HG03432 (cell line): ENCODE results near the gene GAL3ST1.

Source experiments
- ATAC-seq: cut with Tn5 transposase; IDR thresholded peaks from one replicate; pipeline ENCODE4 v1.9.1; 2021; ENCODE audit warnings: mild to moderate bottlenecking, moderate library complexity; ENCODE audit not compliant: unreplicated experiment

Gene GAL3ST1

GRCh38 chr22:30537083-30537731 lies 37.3 kb downstream of the GAL3ST1 start:
- ATAC-seq = no peak

DNA sequence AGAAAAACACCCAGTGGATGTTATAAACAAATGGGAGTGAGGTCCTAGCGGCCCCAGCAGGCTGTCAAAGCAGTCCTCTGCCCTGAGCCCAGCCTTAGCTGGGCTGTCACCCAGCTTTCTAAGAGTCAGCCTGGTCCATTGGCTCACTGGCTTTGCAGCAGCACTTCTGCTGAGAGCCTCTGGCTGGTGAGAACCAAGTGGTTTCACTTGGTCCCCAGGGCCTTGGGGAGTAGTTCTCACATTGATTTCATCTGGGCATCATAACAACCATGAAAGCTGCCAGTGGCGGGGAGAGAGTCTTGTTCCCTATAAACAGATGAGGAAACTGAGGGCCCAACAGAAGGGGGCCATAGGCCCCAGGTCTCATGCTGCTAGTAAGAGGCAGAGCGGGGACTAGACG lies 39.3 kb downstream of the GAL3ST1 start:
- no peak for ATAC-seq

GRCh38 chr22:30531651-30532608 lies 42.5 kb downstream of the GAL3ST1 start:
- ATAC-seq = no peak

- no peak for ATAC-seq
Measured at GRCh38 chr22:30526656-30527055, 47.8 kb downstream of the GAL3ST1 start.

DNA sequence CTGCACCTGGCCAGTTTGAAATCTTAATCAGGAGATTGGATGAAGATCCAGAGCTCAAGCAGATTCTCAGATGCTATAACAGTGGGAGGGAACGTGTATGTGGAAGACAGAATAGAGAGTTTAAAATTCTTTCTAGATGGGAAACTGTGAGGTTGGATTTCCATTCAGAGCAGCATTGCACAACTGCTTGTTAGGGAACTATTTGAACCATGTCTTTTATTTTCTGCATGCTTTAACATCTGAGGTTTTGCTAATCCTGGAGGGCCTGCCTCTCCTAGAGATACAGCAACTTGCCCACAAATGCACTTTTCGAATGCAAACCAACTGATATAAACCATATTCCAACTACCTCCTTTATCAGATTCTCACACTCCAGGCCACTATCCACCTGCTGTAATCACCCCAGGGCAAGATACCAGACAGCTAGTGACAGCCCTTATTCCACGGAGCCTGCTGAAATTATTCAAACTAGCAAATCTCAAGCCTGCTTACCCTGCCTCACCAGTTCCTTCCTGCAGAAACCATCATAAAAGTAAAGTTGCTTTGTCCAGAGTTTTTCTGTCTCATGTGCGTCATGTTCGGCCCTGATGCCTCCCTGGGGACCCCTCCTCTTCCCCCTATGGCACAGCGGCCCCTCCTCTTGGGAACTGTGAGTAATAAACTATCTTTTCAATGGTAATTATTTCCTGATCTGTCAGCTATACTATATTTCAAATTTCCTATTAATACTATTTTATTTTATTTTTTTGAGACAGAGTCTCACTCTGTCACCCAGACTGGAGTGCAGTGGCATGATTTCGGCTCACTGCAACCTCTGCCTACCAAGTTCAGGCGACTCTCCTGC lies 50.6 kb downstream of the GAL3ST1 start:
- ATAC-seq = no peak

DNA sequence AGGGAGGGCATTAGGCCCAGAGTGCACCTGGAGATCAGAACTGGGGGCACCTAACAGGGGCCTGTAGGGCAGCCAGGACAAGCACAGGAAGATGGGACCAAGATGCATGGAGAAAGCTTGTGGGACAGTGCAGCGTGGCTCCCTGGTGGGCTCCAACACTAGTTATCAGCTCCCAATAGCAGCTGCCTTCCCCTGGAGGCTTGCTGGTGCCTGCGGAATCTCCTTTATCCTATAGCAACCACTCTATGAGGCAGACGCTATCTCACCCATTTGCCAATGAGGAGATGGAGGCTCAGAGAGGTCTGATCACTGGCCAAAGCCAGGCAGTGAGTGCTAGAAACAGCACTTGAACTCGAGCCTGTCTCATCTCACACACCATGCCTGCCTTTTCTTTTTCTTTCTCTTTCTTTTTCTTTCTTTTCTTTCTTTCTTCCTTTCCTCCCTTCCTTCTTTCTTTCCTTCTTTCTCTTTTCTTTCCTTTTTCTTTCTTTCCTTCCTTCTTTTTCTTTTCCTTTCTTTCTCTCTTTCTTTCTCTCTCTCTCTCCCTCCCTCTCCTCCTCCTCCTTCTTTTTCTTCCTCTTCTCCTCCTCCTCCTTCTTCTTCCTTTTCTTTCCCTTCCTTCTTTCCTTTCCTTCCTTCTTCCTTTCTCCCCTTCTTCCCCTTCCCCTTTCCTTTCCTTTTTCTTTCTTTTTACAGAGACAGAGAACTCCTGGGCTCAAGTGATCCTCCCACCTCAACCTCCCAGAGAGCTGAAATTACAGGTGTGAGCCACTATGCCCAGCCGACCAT lies 52.9 kb downstream of the GAL3ST1 start:
- no peak for ATAC-seq

GRCh38 chr22:30519842-30520425 lies 54.5 kb downstream of the GAL3ST1 start:
- no peak for ATAC-seq

GRCh38 chr22:30516731-30517130 lies 57.7 kb downstream of the GAL3ST1 start:
- ATAC-seq = no peak

DNA sequence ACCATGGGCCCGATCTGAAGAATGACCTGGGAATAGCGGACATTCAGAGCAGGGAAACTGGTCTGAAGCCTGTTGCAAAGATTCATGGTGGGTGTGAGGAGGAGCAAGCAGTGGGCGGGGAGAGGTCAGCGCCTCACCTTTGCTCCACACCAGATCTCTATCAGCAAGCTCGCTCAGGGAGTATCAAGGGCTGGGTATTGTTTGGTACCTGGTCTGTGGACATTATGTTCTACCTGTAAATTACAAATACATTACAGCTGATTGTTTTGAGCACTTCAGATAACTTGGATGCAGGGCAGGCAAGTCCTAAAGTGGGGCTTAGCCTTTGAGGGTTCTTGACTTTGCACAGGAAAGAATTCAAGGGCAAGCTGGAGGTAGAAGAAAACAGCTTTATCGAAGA lies 58.2 kb downstream of the GAL3ST1 start:
- ATAC-seq = no peak

GRCh38 chr22:30514252-30514651 lies 60.2 kb downstream of the GAL3ST1 start:
- ATAC-seq = no peak

GRCh38 chr22:30513462-30513861 lies 61.0 kb downstream of the GAL3ST1 start:
- ATAC-seq = no peak

GRCh38 chr22:30511911-30512310 lies 62.6 kb downstream of the GAL3ST1 start:
- ATAC-seq = no peak

- ATAC-seq = no peak
Measured at GRCh38 chr22:30511109-30511508, 63.4 kb downstream of the GAL3ST1 start.

DNA sequence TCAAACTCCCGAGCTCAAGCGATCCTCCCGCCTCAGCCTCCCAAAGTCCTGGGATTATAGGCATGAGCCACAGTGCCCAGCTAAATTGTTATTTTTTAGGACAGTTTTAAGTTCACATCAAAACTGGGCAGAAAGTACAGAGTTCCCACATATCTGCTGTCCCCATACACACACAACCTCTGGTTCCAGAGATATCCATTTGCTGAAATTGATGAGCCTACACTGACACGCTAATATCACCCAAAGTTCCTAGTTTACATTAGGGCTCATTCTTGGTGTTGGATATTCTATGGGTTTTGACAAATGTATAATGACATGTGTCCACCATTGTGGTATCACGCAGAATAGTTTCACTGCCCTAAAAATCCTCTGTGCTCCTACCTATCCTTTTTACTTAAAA lies 66.2 kb downstream of the GAL3ST1 start:
- no peak for ATAC-seq

DNA sequence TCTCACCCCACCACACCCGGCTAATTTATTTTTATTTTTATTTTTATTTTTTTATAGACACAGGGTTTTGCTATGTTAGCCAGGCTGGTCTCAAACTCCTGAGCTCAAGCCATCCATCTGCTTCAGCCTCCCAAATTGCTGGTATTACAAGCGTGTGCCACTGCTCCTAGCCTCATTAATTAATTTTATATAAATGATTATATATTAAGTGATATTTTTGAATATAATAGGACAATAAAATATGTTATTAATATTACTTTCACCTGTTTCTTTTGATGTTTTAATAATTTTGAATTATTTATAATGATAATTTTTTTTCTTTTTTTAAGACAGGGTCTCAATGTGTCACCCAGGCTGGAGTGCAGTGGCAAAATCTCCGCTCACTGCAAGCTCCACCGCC lies 66.8 kb downstream of the GAL3ST1 start:
- ATAC-seq = no peak

DNA sequence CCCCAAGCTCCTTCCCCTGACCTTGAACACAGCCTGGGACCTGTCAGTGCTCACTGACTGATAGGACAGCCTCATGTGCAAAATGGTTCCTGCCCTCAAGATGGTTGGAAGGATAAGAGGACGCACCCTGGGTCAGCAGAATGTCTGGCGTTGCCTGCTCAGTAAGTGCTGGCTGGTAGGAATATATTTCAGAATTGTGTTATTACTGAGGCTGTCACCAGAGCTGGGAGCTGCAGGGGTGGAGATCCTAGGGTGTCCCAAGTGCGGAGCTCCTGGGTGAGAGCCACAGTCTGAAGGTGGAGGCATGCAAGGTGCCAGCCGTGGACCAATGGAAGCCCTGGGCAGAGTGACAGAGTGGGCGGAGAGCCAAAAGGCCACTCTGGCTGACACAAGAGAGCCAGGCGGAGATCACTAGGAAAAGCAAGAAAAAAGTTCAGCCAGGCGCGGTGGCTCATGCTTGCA lies 67.9 kb downstream of the GAL3ST1 start:
- ATAC-seq = no peak
